Hematopoietic multipotent progenitor cell treated with erythropoietin and hydrocortisone succinate and interleukin-3 and kit ligand, for 4 days (in vitro differentiated cells): ENCODE measurements around the gene CDKAL1.
A peak's percentile ranks its signal among the peaks of the same experiment; 100 is the strongest.

Source experiments
- DNase-seq: peaks from one replicate; pipeline ENCODE4 v3.0.0-alpha.2; 2015

The CDKAL1 gene

GRCh38 chr6:20851795-20852194 is 317.5 kb downstream of the CDKAL1 start:
- no peak for DNase-seq

GRCh38 chr6:20853828-20854227 is 319.6 kb downstream of the CDKAL1 start:
- no peak for DNase-seq

- DNase-seq = no peak
These were observed 322.5 kb downstream of the CDKAL1 start for GRCh38 chr6:20856681-20857288.

GRCh38 chr6:20861481-20861880 is 327.2 kb downstream of the CDKAL1 start:
- no peak for DNase-seq

DNA sequence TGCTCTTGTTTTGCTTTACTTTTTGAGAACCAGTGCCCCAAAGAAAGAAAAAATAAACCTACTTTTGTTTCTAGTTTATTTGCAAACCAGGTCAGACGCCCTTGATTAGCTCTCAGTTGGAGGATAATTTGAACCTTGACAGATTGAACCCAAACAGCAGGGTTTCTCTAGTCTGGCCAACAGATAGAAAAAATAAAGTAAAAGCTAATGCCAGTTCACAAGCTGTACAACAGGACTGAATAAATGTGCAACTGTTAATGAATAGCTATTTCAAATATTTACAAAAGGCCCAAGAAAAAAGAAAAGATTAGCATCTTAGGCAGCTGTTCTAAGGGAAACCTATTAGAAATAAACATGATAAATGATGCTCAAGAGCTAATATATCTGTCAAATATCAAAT is 331.8 kb downstream of the CDKAL1 start:
- DNase-seq = no peak

DNA sequence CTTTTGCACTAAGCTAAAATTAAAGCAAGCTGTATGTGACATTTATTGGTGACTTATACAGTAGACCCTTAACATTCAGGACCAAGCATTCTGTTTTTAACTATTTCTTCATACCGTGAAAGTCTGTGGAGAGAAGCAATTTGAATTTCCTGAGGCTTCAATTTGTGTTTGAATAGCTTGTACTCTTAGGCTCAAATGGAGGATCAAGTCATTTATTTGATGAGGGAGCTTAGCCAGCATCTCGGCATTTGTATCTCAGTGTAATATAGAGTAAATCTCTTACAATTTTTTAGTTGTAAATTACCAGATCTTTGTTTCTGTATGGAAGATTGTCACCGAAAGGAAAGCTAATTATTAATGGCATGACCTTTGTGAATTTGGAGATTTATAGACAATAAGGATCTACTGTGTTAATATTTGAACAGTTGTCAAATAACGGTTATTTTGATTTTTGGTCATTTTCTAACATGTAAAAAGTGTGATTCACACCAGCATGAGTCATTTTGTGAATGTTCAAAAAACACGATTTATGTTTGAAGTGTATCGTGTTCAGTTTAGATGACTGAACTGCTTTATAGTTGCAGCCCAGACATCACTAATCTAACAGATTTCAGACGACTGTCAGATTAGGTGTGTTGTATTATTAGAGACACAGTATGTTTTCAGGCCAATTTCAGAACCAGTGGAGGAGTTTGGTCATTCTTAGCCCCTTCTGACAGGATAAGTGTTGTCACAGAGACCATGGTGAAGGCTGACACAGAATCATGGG is 332.9 kb downstream of the CDKAL1 start:
- no peak for DNase-seq

DNA sequence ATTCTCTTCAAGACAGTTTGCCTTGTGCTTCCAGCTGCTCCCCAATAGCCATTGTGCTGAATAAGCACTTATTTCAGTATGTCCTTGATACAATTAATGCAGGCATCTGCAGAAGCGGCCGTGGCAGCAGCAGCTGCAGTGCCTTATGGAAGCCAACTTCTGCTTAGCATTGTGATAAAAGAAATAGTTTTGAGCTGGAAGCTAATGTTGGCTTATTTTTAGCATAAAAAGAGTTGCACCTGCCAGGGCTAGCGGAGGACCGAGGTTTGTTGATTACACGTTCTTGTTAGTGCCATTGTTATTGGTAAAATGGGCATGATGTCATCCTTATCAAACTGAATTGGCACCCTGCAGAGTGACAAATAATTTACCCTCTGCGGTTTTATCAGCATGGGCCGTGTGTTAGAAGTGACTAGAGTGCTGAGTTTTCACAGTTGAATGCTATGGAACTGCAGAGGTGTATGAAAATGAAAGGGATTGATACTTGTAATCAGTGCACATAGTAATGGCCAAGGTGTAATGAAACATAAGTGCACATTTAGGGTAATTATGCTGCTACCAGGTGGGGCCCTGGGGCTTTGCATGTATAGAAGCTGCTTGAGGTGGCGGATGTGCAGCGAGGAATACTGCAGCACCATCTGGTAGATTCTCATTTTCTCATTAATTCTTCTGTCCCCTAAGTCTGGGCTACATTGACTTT is 334.3 kb downstream of the CDKAL1 start:
- DNase-seq = no peak

- no peak for DNase-seq
These were observed 335.8 kb downstream of the CDKAL1 start for GRCh38 chr6:20870021-20870420.

DNA sequence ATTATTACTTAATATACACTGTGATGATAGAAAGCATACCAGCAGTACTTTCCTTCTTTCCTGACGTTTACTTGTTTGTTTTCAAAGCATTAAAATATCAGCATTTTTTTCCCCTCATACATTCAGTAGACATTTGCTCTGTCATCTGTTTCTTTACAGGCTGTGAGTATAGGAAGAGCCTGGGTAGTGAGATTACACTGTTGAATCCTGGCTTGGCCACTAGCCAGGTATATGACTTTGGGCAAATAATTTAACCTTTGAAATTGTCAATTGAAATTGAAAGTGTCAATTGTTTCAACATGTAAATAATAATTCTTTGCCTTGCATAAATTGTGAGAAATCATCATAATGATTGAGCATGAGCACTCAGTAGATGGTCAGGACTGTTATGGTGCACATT is 336.2 kb downstream of the CDKAL1 start:
- DNase-seq = peak; percentile 74

- DNase-seq = no peak
These were observed 339.4 kb downstream of the CDKAL1 start for GRCh38 chr6:20873425-20874190.

DNA sequence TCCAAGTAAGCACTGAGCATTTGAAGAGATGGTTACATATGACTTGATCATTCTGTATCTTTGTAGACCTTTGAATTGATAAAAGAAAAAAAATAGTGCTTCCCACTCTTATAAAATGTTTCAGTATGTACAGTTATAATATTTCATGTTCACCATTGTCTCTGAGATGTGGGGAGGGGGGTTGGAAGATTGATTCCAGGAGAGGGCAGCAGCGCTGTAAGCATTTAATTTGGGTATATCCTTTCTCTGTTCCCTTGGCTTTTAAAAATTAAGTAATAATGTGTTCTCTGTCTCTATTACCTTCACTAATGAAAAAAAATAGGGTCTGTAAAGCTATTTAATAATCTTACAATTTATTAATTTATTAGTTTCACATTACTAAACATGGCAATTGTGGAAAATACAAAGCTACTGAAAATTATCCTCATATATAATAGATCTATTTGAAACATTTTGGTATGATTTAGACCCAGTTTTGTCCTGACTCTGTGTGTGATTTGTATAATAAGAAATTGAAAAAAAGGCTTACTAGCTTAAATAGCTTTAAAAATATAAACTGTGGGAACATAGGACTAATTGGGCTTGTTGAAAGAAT is 341.2 kb downstream of the CDKAL1 start:
- peak; percentile 62 for DNase-seq

GRCh38 chr6:20876036-20876435 is 341.8 kb downstream of the CDKAL1 start:
- DNase-seq = peak; percentile 45

DNA sequence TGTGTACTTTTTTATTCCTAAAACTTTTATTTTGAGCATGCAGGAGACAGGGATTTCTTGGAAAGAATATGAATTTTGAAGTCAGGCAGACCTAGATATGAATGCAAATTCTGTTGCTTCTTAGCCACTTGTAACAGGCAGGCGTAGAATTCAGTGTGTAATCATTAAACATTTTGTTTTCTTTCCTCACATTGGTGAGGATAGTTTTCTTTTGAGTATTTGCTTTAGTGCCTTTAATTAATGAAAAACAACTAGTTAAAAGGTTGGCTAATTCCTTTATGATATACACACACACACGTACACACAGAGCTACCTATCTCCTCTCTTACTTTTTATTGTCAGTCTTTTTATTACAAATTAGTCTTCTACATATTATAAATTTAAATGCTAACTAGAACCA is 342.3 kb downstream of the CDKAL1 start:
- DNase-seq = no peak

GRCh38 chr6:20877008-20877937 is 343.0 kb downstream of the CDKAL1 start:
- peak; percentile 18 for DNase-seq

- no peak for DNase-seq
These were observed 344.9 kb downstream of the CDKAL1 start for GRCh38 chr6:20879121-20879520.

GRCh38 chr6:20879526-20879925 is 345.3 kb downstream of the CDKAL1 start:
- no peak for DNase-seq

- no peak for DNase-seq
These were observed 347.1 kb downstream of the CDKAL1 start for GRCh38 chr6:20881365-20881764.

DNA sequence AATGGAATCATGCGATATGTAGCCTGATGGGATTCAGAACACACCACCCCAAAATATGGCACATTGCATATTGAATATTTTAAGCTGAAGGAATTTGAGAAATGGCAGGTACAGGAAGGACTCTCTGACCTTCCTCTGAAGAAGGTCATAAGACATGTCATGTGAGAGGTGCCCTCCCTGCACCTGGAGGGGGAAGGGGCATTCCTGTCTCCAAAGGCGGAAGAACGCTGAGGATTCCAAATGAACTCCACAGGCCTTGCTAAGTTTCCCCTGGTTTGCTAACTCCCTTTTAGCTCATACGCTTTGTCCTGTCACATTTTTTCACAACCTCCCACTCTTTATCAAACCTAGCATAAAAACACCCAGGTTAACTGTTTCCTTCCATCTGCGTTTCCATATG is 347.8 kb downstream of the CDKAL1 start:
- no peak for DNase-seq

- DNase-seq = no peak
These were observed 350.8 kb downstream of the CDKAL1 start for GRCh38 chr6:20885076-20885475.

DNA sequence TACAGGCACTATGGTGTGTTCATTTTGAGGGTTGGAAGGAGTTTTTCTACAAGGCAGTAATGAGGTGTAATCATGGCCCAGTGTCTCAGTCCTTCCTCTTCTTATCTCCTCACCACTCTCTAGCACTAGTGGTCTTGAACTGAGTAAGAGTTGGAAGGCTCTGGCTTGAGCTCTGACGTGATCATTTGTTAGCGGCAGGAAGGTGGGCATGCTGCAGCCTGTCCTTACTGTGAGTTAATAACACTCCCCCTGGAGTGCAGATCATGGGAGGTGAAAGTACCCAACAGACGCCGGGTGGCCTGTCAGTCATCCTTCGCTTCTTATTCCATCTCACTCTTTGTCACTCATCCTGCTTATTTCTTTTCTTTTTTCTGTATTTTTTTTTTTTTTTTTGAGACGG is 356.9 kb downstream of the CDKAL1 start:
- DNase-seq = no peak

DNA sequence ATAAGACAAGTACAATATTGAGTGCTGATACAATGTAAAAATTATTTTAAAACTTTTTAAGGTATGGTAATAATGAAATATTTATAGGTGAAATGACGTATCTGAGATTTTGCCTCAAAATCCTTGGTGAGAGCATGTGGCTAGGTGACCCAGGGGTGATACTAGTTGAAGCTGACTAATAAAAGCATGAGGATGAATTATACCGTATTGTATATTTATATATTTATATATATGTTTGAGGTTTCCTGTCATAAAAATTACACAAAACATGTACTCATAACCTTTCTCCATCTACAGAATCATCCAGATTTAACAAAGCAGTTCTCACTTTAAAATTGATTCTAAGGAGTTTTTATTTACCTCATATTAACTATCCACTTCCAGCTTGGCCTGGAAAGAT is 358.1 kb downstream of the CDKAL1 start:
- no peak for DNase-seq

DNA sequence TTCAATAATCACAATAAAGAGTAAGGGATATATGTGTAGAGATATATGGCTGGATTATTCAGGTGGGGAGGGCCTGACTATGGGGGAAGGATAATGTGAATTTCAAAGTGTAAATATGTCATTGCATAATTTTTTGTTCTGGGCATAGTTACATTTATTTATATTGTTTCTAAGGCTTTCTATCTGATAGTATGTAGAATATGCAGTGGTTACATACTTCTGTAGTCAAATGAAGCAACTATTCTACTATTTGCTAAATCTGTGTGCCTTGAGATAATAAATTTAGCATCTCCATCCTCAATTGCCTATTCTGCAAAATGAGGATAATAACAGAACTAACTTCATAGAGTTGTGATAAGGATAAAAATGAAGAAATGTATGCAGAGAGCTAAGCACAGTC is 359.2 kb downstream of the CDKAL1 start:
- DNase-seq = no peak
